GM19099 (cell line): ENCODE measurements around the gene PIK3R3.

ENCODE experiments used
- POLR2A ChIP-seq: IDR thresholded peaks from 3 replicates; pipeline ENCODE4 v1.6.1; 2011; ENCODE audit warnings: low read depth; ENCODE audit not compliant: insufficient read length; ENCODE audit errors: extremely low read depth

The PIK3R3 gene

GRCh38 chr1:46166521-46167462 lies 34.4 kb upstream of the PIK3R3 start:
- TF ChIP-seq POLR2A: peak; percentile 45

DNA sequence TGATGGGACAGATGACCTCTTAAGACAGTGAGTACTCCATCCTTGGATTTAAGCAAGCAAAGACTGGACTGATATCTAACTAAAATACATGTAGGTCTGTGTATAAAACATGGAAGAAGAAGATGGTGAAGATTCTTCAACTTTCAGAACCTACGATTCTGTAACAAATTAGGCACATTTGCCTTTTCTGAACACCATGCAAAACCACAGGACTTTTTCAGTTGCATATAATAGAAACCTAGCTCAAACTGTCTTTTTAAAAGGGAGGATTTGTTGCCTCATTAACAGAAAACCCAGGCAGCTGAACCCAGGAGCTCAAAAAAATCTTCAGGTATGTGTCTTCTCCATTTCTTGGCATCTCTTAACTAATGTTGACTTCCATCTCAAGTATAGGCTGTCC lies 27.8 kb upstream of the PIK3R3 start:
- peak; percentile 26 for TF ChIP-seq POLR2A

GRCh38 chr1:46159516-46159915 lies 27.1 kb upstream of the PIK3R3 start:
- peak; percentile 29 for TF ChIP-seq POLR2A

DNA sequence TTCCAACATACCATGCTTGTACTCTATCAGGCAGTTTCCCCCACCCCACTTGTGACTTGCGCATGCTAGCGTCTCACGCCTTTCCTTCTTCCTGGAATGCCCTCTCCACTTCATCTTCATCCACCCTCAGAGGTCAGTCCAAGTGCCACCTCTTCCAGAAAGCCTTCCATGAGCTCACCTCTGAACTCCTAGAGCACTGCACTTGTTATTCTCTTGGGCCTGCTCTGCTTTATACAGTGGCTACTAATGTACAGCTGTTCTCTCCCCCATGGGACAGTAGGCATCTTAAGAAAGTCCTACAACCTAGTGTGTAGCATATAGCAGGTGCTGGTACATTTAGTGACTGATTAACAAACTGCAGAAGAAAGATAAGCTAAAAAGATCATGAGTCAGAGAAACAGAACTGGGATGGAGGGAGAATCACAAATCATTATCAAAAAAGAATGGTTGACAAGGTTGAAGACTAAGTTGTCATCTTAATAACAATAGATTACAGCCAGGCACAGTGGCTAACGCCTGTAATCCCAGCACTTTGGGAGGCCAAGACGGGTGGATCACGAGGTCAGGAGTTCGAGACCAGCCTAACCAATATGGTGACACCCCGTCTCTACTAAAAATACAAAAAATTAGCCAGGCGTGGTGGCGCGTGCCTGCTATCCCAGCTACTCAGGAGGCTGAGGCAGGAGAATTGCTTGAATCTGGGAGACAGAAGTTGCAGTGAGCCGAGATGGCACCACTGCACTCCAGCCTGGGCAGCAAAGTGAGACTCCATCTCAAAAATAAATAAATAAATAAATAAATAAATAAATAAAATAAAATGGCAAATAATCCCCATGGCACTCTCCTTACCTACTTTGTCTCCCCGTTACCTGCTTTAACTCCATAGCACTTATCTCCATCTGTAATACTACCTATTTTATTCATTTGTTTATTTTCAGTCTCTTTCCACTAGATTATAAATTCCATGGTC lies 26.2 kb upstream of the PIK3R3 start:
- no peak for TF ChIP-seq POLR2A

DNA sequence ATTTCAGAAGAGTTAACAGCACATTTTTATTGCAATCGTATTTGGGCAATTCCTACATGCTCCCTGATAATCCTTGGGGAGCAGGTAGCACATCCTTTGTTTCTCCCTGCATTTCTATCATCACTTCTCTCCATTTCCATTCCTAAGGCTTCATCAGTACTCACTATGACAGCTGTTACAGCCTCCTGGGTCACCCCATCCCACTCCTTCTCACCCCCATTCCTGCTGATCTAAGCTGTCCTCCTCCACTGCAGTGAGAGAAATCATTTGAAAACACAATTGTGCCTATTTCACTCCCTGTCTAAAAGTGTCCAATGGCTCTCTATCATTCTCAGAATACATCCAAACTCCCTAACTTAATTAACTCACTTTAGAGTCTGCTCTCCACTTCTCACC lies 25.5 kb upstream of the PIK3R3 start:
- no peak for TF ChIP-seq POLR2A

GRCh38 chr1:46153732-46154131 lies 21.3 kb upstream of the PIK3R3 start:
- TF ChIP-seq POLR2A: no peak

DNA sequence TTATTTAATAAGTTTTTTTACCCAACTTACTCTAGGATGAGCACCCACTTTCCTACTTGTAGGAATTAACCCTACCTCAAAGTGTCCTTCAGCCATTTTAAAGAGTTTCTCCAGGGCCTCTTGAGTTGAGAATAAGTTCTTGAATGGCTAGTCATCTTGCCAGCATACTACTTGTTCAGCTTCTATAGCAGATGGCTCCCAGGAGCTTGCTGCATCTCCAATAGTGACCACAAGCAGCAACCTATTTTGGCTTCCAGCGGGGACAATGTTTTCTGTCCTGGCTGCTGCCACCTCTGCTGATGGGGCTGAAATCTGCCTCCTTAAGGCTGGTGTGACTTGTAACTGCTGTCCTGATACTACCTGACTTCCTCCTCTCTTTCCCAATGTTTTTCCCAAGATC lies 20.8 kb upstream of the PIK3R3 start:
- no peak for TF ChIP-seq POLR2A

GRCh38 chr1:46152016-46152415 lies 19.6 kb upstream of the PIK3R3 start:
- TF ChIP-seq POLR2A: no peak

DNA sequence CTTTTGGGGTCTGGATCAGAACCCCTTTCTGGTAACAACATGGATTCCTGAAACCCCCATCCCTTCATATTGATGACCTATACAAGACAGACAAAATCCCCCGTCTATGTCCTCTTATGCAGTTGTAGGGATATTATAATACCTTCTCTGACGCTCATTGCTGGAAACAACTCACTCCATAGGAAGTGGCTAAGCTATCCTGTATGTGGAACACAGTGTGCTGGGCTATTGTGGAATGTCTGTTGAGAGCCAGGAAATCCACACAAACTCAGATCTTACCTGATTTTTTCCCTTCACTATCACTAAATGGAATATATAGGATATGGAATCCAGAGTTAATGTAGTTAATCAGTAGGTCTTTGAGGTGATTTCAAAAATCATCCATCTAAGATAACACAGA lies 17.7 kb upstream of the PIK3R3 start:
- no peak for TF ChIP-seq POLR2A

DNA sequence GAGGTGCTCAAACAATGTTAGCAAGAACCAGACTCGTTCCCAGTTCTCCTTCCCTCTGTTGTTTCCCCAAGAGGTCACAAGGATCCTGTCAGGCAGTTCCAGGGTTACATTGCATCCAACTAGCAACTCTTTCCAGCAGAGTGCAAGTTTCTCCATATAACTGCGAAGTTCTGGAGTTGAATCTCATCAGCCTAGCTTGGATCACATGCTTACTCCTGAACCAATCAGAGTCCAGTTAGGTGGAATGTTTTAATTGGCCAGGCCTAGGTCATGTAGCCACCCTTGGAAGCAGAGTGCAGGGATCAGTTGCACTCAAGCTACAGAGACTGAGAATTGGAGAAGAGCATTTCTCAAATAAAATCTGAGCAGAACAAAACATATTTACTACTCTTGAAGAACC lies 15.9 kb upstream of the PIK3R3 start:
- no peak for TF ChIP-seq POLR2A

DNA sequence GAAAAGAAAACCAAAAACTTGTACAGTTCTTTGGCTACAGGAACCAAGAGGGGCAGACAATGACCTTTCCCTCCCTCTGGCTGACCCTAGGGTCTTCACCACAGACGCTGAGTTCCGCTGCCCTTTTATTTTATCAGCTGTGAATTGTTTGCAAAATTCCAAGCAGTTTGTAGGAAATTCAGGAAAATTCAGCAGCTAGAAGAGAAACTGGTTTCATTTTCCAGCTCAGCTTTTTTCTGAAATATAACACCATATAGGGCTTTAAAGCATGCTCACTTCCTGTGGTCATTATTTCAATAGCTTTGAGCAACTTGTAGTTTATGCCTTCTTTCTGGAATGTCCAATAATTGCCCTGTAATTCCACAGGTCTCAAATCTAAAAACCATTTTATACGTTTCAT lies 5.5 kb upstream of the PIK3R3 start:
- TF ChIP-seq POLR2A: no peak

DNA sequence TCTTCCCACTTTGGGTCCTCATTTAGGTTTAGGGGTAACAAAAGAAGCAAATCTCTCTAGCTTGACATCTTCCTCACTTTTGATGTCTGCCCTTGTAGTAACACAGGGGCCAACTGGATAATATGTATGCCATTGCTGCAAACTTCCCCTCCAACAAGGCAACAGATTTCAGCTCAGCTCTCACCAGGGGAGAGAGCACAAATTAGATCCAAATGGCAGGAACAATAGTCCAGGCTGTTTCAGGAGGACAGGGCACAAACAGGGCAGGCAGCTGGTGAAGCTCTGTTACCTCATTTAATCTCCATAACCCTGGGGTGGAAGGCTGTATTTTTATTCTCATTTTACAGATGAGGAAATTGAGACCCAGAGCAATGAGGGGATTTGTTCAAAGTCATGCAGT lies 4.3 kb upstream of the PIK3R3 start:
- TF ChIP-seq POLR2A: no peak

- no peak for TF ChIP-seq POLR2A
Measured at GRCh38 chr1:46134660-46135331, 2.4 kb upstream of the PIK3R3 start.

DNA sequence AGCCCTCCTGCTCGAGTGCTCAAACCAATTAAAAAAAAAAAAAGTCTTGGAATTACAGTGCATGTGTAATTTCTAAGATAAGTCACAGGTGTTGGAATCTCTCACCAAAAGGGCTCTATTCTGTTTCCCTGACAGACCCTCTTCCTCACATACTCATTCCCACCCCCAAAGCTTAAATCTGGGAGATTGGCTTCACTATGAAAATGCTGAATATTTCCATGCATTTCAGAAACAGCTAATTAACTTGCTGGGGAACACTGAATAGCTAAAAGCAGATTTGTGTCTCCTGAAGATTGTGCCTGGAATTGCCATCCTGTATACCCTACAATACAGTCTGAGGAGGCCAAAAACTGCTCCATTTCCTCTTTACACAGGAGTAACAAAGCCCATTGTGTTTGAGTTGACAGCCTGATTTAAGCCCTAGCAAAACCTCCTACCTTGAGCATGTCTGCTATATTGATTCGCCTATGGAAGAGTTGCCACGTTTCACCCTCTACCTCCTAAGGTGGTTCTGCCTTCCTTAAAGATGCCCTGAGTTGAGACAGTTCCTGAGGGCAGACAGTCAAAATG lies 1.4 kb upstream of the PIK3R3 start:
- no peak for TF ChIP-seq POLR2A

DNA sequence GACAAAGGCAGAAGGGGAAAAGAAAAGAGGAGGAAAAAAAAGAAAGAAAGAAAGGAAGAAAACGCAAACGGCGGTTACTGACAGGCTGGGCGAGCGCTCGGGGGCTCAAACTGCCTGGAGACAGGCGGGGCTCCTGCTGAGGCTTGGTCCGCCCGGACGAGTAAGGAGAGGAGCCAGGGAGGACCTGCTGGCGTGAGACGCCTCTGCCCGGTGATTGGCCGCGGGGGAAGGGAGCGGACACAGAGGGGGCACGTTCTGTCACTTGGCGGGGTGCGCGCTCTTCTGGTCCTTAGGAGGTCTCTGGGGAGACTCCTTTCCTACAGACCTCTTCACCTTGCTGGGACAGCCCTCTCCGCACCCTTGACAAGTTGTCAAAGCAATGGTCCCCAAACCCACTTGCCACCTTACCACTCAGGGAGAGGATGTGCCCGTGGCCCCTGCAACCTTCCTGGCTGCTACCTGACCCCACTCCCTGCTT lies 791 bp upstream of the PIK3R3 start:
- TF ChIP-seq POLR2A: peak; percentile 44
